Smooth muscle cell (in vitro differentiated cells): ENCODE results near the gene USP48. TPM values are rescaled to one million over a fixed set of nuclear protein-coding genes. Genes with fewer than 3 reads are reported as not detected.
A peak's percentile ranks its signal among the peaks of the same experiment; 100 is the strongest.

ENCODE experiments used
- DNase-seq: peaks from one replicate; lab custom pipeline; 2025; ENCODE audit not compliant: unreplicated experiment; lab: John Stamatoyannopoulos, UW
- H2AFZ ChIP-seq: fragments of 200-600 bp; sonication (generic); 2 replicates; pipeline ENCODE4 v1.6.0; 2016; ENCODE audit warnings: antibody characterized with exemption, low read depth, mild to moderate bottlenecking
- H3F3A ChIP-seq: fragments of 200-600 bp; sonication (generic); 2 replicates; pipeline ENCODE4 v1.6.0; 2017; ENCODE audit warnings: antibody characterized with exemption, low read depth
- H3K27ac ChIP-seq: fragments of 200-600 bp; sonication (generic); 2 replicates; pipeline ENCODE4 v1.5.1; 2016; ENCODE audit warnings: low read depth, mild to moderate bottlenecking
- H3K27me3 ChIP-seq: fragments of 200-600 bp; sonication (generic); 2 replicates; pipeline ENCODE4 v1.6.1; 2016; ENCODE audit warnings: low read depth, mild to moderate bottlenecking
- H3K36me3 ChIP-seq: fragments of 200-600 bp; sonication (generic); 2 replicates; pipeline ENCODE4 v1.5.1; 2016; ENCODE audit warnings: low read depth
- H3K4me1 ChIP-seq: fragments of 200-600 bp; sonication (generic); 2 replicates; pipeline ENCODE4 v1.5.1; 2016; ENCODE audit warnings: low read depth
- H3K4me2 ChIP-seq: fragments of 200-600 bp; sonication (generic); 2 replicates; pipeline ENCODE4 v1.6.0; 2016; ENCODE audit warnings: mild to moderate bottlenecking
- H3K4me3 ChIP-seq: fragments of 200-600 bp; sonication (generic); 2 replicates; pipeline ENCODE4 v1.5.1; 2016; ENCODE audit warnings: mild to moderate bottlenecking
- H3K79me2 ChIP-seq: fragments of 200-600 bp; sonication (generic); 2 replicates; pipeline ENCODE4 v1.6.0; 2016; ENCODE audit warnings: low read depth, mild to moderate bottlenecking
- H3K9ac ChIP-seq: fragments of 200-600 bp; sonication (generic); 2 replicates; pipeline ENCODE4 v1.6.0; 2016; ENCODE audit warnings: low read depth
- H3K9me3 ChIP-seq: fragments of 200-600 bp; sonication (generic); replicated peaks from 2 replicates; pipeline ENCODE4 v1.5.1; 2016; ENCODE audit warnings: low read depth
- H4K20me1 ChIP-seq: fragments of 200-600 bp; sonication (generic); 2 replicates; pipeline ENCODE4 v1.6.0; 2016; ENCODE audit warnings: low read depth
- CTCF ChIP-seq: fragments of 200-600 bp; sonication (generic); IDR thresholded peaks from 2 replicates; pipeline ENCODE4 v1.5.1; 2017; ENCODE audit warnings: borderline replicate concordance, mild to moderate bottlenecking, antibody characterized with exemption; ENCODE audit not compliant: insufficient read depth, poor library complexity, severe bottlenecking
- WGBS: methylation state at CpG from one replicate; pipeline ENCODE4 v1.1.7; 2016; ENCODE audit warnings: low lambda C conversion rate; 5-methylcytosine and 5-hydroxymethylcytosine counted together
- polyA plus RNA-seq: library from polyadenylated mRNA; unstranded; fragments of >200 nt; fragmentation: Nextera tagmentation; extraction: Ambion mirVana; gene quantifications from 2 replicates; pipeline ENCODE4 v1.2.1, GENCODE V29; 2016
- total RNA-seq: library from RNA; depleted of rRNA; stranded (reverse); fragments of >200 nt; gene quantifications from 2 replicates; pipeline ENCODE4 v1.2.3, GENCODE V29; 2014

Gene USP48
- total and polyA plus RNA-seq, 2 experiments from 2014 or later, result 34.5 to 76.0 TPM

- H3K4me1 ChIP-seq, result peaks cover 16% of the 10 kb centered on the region
- TF ChIP-seq CTCF, result no peak
- H3K4me3 ChIP-seq, result no peak overlapping the region
- 75% methylated on average over 8 of the region's 8 CpGs for WGBS
- no peak overlapping the region for H3K4me2 ChIP-seq
- H3K9me3 ChIP-seq, result no peaks in the 10 kb centered on the region
- no peaks in the 10 kb centered on the region for H3F3A ChIP-seq
- H4K20me1 ChIP-seq, result peaks cover 46% of the 10 kb centered on the region
- H3K9ac ChIP-seq, result no peak overlapping the region
- H3K36me3 ChIP-seq, result peaks cover 2% of the 10 kb centered on the region
- no peak for DNase-seq
- H3K27ac ChIP-seq, result no peak overlapping the region
- H3K79me2 ChIP-seq, result no peaks in the 10 kb centered on the region
- H3K27me3 ChIP-seq, result no peaks in the 10 kb centered on the region
- H2AFZ ChIP-seq, result no peak overlapping the region
Observed at GRCh38 chr1:21706151-21706835, 76.7 kb downstream of the USP48 start.

GRCh38 chr1:21705303-21705980 is 77.5 kb downstream of the USP48 start:
- peaks cover 43% of the 10 kb centered on the region for H4K20me1 ChIP-seq
- no peak for TF ChIP-seq CTCF
- no peak overlapping the region for H2AFZ ChIP-seq
- WGBS, result 65% methylated on average over 4 of the region's 4 CpGs
- peaks cover 16% of the 10 kb centered on the region for H3K4me1 ChIP-seq
- no peak overlapping the region for H3K27ac ChIP-seq
- H3K36me3 ChIP-seq, result peaks cover 2% of the 10 kb centered on the region
- H3K79me2 ChIP-seq, result no peaks in the 10 kb centered on the region
- DNase-seq, result no peak
- H3K9me3 ChIP-seq, result no peaks in the 10 kb centered on the region
- H3K4me3 ChIP-seq, result no peak overlapping the region
- H3F3A ChIP-seq, result no peaks in the 10 kb centered on the region
- no peak overlapping the region for H3K4me2 ChIP-seq
- no peaks in the 10 kb centered on the region for H3K27me3 ChIP-seq
- H3K9ac ChIP-seq, result no peak overlapping the region

- Histone ChIP-seq H4K20me1 (peaks cover 39% of the 10 kb centered on the region), H3K36me3 (peaks cover 8% of the 10 kb centered on the region), H3K27me3 (no peaks in the 10 kb centered on the region), H3K9ac (no peak overlapping the region), H3K9me3 (no peaks in the 10 kb centered on the region), H2AFZ (no peak overlapping the region), H3K4me1 (peaks cover 16% of the 10 kb centered on the region), H3K27ac (peak overlapping the region; percentile 20), H3F3A (no peaks in the 10 kb centered on the region), H3K4me3 (no peak overlapping the region), H3K79me2 (no peaks in the 10 kb centered on the region), H3K4me2 (no peak overlapping the region)
- no peak for DNase-seq
- 95% methylated on average over 5 of the region's 5 CpGs for WGBS
- TF ChIP-seq CTCF, result no peak
Observed at GRCh38 chr1:21704145-21704544, 78.8 kb downstream of the USP48 start.
